Neural cell (in vitro differentiated cells): ENCODE measurements around the gene MIX23. TPM values are rescaled to one million over a fixed set of nuclear protein-coding genes. Genes with fewer than 3 reads are reported as not detected.

Experiments used
- H2AFZ ChIP-seq: fragments of 200-600, 300-800 bp; sonication (generic), shearing (Covaris generic); 2 replicates; pipeline ENCODE4 v1.6.0; 2014; ENCODE audit warnings: low read depth, mild to moderate bottlenecking, antibody characterized with exemption, low read length, moderate library complexity
- H3F3A ChIP-seq: fragments of 200-600 bp; shearing (Covaris generic); 2 replicates; pipeline ENCODE4 v1.6.1; 2016; ENCODE audit warnings: mild to moderate bottlenecking, moderate library complexity, mixed read lengths, antibody characterized with exemption, low read length; ENCODE audit not compliant: insufficient read depth, poor library complexity, severe bottlenecking
- H3K27ac ChIP-seq: fragments of 200-600, 300-800 bp; sonication (generic), shearing (Covaris generic); 2 replicates; pipeline ENCODE4 v1.5.1; 2014; ENCODE audit warnings: mild to moderate bottlenecking, low read length, moderate library complexity
- H3K27me3 ChIP-seq: fragments of 300-800, 200-600 bp; sonication (generic), shearing (Covaris generic); 2 replicates; pipeline ENCODE4 v1.6.0; 2014; ENCODE audit warnings: mild to moderate bottlenecking, low read depth, low read length, moderate library complexity; ENCODE audit not compliant: insufficient read depth
- H3K36me3 ChIP-seq: fragments of 300-800, 200-600 bp; sonication (generic), shearing (Covaris generic); 2 replicates; pipeline ENCODE4 v1.5.1; 2014; ENCODE audit warnings: mild to moderate bottlenecking, antibody characterized with exemption, low read length, moderate library complexity; ENCODE audit not compliant: insufficient read depth
- H3K4me2 ChIP-seq: fragments of 300-800, 200-600 bp; sonication (generic), shearing (Covaris generic); 2 replicates; pipeline ENCODE4 v1.6.0; 2014; ENCODE audit warnings: mild to moderate bottlenecking, low read length
- H3K4me3 ChIP-seq: fragments of 300-800, 200-600 bp; sonication (generic), shearing (Covaris generic); 2 replicates; pipeline ENCODE4 v1.5.1; 2014; ENCODE audit warnings: mild to moderate bottlenecking, low read length, moderate library complexity
- H3K79me2 ChIP-seq: fragments of 200-600 bp; shearing (Covaris generic); replicated peaks from 2 replicates; pipeline ENCODE4 v1.6.0; 2014; ENCODE audit warnings: mild to moderate bottlenecking, low read length, moderate library complexity; ENCODE audit not compliant: insufficient read depth
- H3K9ac ChIP-seq: fragments of 300-800, 200-600 bp; sonication (generic), shearing (Covaris generic); 2 replicates; pipeline ENCODE4 v1.6.1; 2016; ENCODE audit warnings: mild to moderate bottlenecking, low read length, mixed read lengths
- H3K9me2 ChIP-seq: fragments of 200-600 bp; shearing (Covaris generic); 2 replicates; pipeline ENCODE4 v1.6.1; 2016; ENCODE audit warnings: mild to moderate bottlenecking, low read length, mixed read lengths; ENCODE audit not compliant: insufficient read depth
- H3K9me3 ChIP-seq: fragments of 200-600, 300-800 bp; sonication (generic), shearing (Covaris generic); 2 replicates; pipeline ENCODE4 v1.6.1; 2016; ENCODE audit warnings: mild to moderate bottlenecking, mixed run types, low read length, moderate library complexity, mixed read lengths
- H4K20me1 ChIP-seq: fragments of 200-600 bp; shearing (Covaris generic); 2 replicates; pipeline ENCODE4 v1.6.1; 2016; ENCODE audit warnings: mild to moderate bottlenecking, mixed run types; ENCODE audit not compliant: insufficient read depth
- EP300 ChIP-seq: fragments of 450-650 bp; conservative IDR thresholded peaks from 2 replicates; pipeline ENCODE4 v1.6.1; 2014; ENCODE audit warnings: antibody characterized with exemption, mild to moderate bottlenecking, moderate library complexity; ENCODE audit not compliant: poor library complexity, severe bottlenecking
- EZH2 ChIP-seq: fragments of 200-600, 300-800 bp; shearing (Covaris generic), sonication (generic); IDR thresholded peaks from 2 replicates; pipeline ENCODE4 v1.6.1; 2014; ENCODE audit warnings: antibody characterized with exemption, low read length, borderline replicate concordance, mild to moderate bottlenecking; ENCODE audit not compliant: insufficient read depth, poor library complexity, severe bottlenecking
- MXI1 ChIP-seq: fragments of 450-650 bp; conservative IDR thresholded peaks from 2 replicates; pipeline ENCODE4 v1.6.1; 2014; ENCODE audit warnings: antibody characterized with exemption, mild to moderate bottlenecking; ENCODE audit not compliant: poor library complexity, severe bottlenecking
- POLR2AphosphoS5 ChIP-seq: IDR thresholded peaks from 2 replicates; pipeline ENCODE4 v1.6.1; 2012
- RAD21 ChIP-seq: fragments of 450-650 bp; conservative IDR thresholded peaks from 2 replicates; pipeline ENCODE4 v1.6.1; 2014; ENCODE audit warnings: antibody characterized with exemption, mild to moderate bottlenecking, moderate library complexity
- SMC3 ChIP-seq: fragments of 450-650 bp; conservative IDR thresholded peaks from 2 replicates; pipeline ENCODE4 v1.6.1; 2014; ENCODE audit warnings: antibody characterized with exemption, mild to moderate bottlenecking, moderate library complexity; ENCODE audit not compliant: poor library complexity
- TAF1 ChIP-seq: IDR thresholded peaks from 2 replicates; pipeline ENCODE4 v1.6.1; 2012; ENCODE audit warnings: low read depth
- polyA plus RNA-seq: library from polyadenylated mRNA; depleted of rRNA; stranded (reverse); fragments of >200 nt; gene quantifications from 2 replicates; pipeline ENCODE4 v1.2.3, GENCODE V29; 2014
- TF ChIP-seq, protein P1 (sequence below): fragments of 450-650 bp; IDR thresholded peaks from 2 replicates; pipeline ENCODE4 v1.5.1; 2014; ENCODE audit warnings: antibody characterized with exemption, mild to moderate bottlenecking, moderate library complexity; ENCODE audit not compliant: poor library complexity, severe bottlenecking
- TF ChIP-seq, protein P2 (sequence below): IDR thresholded peaks from 2 replicates; pipeline ENCODE4 v1.6.1; 2012; ENCODE audit warnings: borderline replicate concordance

MIX23 gene
- polyA plus RNA-seq, 1 donor from 2014 or later: 87.3 TPM

DNA sequence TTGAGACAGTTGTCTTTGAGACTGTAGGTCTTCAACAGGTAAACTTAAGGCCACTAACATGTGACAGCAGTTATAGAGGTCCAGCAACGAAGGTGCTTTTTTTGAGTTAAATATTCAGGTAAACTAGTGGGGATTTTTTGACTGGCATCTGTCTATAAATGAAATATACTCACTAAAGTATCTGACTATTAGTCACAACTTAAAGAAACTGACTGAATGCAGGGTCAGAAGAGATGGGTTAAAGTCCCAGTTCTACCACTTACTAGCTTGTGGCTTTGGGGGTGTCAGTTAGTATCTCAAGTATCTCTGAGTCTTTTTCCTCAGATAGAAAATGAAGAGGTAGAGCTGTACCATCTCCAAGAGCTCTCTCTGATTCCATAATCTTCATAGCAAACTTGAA lies 18.0 kb downstream of the MIX23 start:
- Histone ChIP-seq H3K79me2 (no peaks in the 10 kb centered on the region), H4K20me1 (no peaks in the 10 kb centered on the region), H3K9me2 (no peaks in the 10 kb centered on the region), H3K9ac (no peak overlapping the region), H3K4me2 (no peak overlapping the region), H3K4me3 (no peak overlapping the region), H2AFZ (no peak overlapping the region), H3K9me3 (no peaks in the 10 kb centered on the region), H3F3A (no peaks in the 10 kb centered on the region), H3K36me3 (no peaks in the 10 kb centered on the region), H3K27me3 (no peaks in the 10 kb centered on the region), H3K27ac (no peak overlapping the region)
- TF ChIP-seq, protein P1, sequence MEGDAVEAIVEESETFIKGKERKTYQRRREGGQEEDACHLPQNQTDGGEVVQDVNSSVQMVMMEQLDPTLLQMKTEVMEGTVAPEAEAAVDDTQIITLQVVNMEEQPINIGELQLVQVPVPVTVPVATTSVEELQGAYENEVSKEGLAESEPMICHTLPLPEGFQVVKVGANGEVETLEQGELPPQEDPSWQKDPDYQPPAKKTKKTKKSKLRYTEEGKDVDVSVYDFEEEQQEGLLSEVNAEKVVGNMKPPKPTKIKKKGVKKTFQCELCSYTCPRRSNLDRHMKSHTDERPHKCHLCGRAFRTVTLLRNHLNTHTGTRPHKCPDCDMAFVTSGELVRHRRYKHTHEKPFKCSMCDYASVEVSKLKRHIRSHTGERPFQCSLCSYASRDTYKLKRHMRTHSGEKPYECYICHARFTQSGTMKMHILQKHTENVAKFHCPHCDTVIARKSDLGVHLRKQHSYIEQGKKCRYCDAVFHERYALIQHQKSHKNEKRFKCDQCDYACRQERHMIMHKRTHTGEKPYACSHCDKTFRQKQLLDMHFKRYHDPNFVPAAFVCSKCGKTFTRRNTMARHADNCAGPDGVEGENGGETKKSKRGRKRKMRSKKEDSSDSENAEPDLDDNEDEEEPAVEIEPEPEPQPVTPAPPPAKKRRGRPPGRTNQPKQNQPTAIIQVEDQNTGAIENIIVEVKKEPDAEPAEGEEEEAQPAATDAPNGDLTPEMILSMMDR: no peak
- TF ChIP-seq SMC3 (no peak), EP300 (no peak), MXI1 (no peak), RAD21 (no peak), TAF1 (no peak), POLR2AphosphoS5 (no peak), EZH2 (no peak)
- TF ChIP-seq, protein P2, sequence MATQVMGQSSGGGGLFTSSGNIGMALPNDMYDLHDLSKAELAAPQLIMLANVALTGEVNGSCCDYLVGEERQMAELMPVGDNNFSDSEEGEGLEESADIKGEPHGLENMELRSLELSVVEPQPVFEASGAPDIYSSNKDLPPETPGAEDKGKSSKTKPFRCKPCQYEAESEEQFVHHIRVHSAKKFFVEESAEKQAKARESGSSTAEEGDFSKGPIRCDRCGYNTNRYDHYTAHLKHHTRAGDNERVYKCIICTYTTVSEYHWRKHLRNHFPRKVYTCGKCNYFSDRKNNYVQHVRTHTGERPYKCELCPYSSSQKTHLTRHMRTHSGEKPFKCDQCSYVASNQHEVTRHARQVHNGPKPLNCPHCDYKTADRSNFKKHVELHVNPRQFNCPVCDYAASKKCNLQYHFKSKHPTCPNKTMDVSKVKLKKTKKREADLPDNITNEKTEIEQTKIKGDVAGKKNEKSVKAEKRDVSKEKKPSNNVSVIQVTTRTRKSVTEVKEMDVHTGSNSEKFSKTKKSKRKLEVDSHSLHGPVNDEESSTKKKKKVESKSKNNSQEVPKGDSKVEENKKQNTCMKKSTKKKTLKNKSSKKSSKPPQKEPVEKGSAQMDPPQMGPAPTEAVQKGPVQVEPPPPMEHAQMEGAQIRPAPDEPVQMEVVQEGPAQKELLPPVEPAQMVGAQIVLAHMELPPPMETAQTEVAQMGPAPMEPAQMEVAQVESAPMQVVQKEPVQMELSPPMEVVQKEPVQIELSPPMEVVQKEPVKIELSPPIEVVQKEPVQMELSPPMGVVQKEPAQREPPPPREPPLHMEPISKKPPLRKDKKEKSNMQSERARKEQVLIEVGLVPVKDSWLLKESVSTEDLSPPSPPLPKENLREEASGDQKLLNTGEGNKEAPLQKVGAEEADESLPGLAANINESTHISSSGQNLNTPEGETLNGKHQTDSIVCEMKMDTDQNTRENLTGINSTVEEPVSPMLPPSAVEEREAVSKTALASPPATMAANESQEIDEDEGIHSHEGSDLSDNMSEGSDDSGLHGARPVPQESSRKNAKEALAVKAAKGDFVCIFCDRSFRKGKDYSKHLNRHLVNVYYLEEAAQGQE: no peak

DNA sequence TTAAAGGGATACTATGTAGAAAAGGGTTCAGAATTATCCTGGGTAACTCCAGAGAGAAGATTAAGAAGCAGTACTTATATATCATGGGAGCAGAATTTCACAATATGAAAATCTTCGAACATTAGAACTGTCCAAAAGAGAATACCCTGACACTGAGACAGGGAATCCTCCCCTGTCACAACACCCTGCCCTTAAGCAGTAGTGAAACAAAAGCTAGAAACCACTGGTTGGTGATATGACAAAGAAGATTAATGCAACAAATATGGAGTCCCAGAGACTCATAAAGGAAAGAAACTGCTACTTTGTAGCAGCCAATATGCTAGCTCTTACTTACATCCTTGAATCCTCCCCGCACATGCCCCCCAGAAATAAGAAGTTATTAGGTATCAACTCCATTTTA lies 18.5 kb downstream of the MIX23 start:
- H3K4me3 ChIP-seq: no peak overlapping the region
- H2AFZ ChIP-seq: no peak overlapping the region
- no peaks in the 10 kb centered on the region for H3K27me3 ChIP-seq
- no peaks in the 10 kb centered on the region for H3F3A ChIP-seq
- no peak overlapping the region for H3K9ac ChIP-seq
- no peaks in the 10 kb centered on the region for H3K79me2 ChIP-seq
- H3K9me2 ChIP-seq: no peaks in the 10 kb centered on the region
- no peaks in the 10 kb centered on the region for H3K36me3 ChIP-seq
- H3K27ac ChIP-seq: no peak overlapping the region
- H3K9me3 ChIP-seq: no peaks in the 10 kb centered on the region
- no peaks in the 10 kb centered on the region for H4K20me1 ChIP-seq
- TF ChIP-seq EP300: no peak
- TF ChIP-seq POLR2AphosphoS5: no peak
- TF ChIP-seq EZH2: no peak
- TF ChIP-seq SMC3: no peak
- TF ChIP-seq MXI1: no peak
- TF ChIP-seq, protein P2: no peak
- TF ChIP-seq RAD21: no peak
- H3K4me2 ChIP-seq: no peak overlapping the region
